ENCODE measurements around the gene TTYH3.

GRCh38 chr7:2705371-2706096, 73.7 kb downstream of the TTYH3 start:
- no peak for TF ChIP-seq ZNF780A (CRISPR knock-in tag; IDR thresholded peaks at IDR 0.05)
- no peak for TF ChIP-seq GABPA (tag; conservative IDR thresholded peaks at IDR 0.05; ENCODE audit: low read depth)
- TF ChIP-seq RNF219 (CRISPR knock-in tag; IDR thresholded peaks at IDR 0.05) = no peak
- TF ChIP-seq CBFB (CRISPR knock-in tag; IDR thresholded peaks at IDR 0.05) = no peak
- no peak for TF ChIP-seq POLR2AphosphoS5 (IDR thresholded peaks at IDR 0.05; ENCODE audit: control insufficient read depth, insufficient read depth, low read depth, low read length)
- no peak for TF ChIP-seq MEF2A (IDR thresholded peaks at IDR 0.05; ENCODE audit: control insufficient read depth, low read depth, low read length)
- TF ChIP-seq NR4A1 (CRISPR knock-in tag; IDR thresholded peaks at IDR 0.05) = no peak
- TF ChIP-seq NR4A1 (tag; IDR thresholded peaks at IDR 0.05) = no peak
- TF ChIP-seq CTCF (IDR thresholded peaks at IDR 0.05 in 2 of 3, conservative IDR thresholded peaks at IDR 0.05 in 1 of 3; ENCODE audit: insufficient read depth in 2 of 3, low read depth in 1 of 3, low read length in 3 of 3) = no peak
- TF ChIP-seq ZFP36 (IDR thresholded peaks at IDR 0.05; ENCODE audit: low read depth, low read length, partially characterized antibody) = no peak
- no peak for TF ChIP-seq CUX1 (CRISPR knock-in tag; IDR thresholded peaks at IDR 0.05)
